Dedifferentiated amniotic fluid mesenchymal stem cell (primary cell): ENCODE results near the gene ANKRD44.

Experiments used
- DNase-seq: peaks from one replicate; pipeline ENCODE4 v3.0.0-alpha.2; 2016; ENCODE audit errors: extremely low spot score

Gene ANKRD44

DNA sequence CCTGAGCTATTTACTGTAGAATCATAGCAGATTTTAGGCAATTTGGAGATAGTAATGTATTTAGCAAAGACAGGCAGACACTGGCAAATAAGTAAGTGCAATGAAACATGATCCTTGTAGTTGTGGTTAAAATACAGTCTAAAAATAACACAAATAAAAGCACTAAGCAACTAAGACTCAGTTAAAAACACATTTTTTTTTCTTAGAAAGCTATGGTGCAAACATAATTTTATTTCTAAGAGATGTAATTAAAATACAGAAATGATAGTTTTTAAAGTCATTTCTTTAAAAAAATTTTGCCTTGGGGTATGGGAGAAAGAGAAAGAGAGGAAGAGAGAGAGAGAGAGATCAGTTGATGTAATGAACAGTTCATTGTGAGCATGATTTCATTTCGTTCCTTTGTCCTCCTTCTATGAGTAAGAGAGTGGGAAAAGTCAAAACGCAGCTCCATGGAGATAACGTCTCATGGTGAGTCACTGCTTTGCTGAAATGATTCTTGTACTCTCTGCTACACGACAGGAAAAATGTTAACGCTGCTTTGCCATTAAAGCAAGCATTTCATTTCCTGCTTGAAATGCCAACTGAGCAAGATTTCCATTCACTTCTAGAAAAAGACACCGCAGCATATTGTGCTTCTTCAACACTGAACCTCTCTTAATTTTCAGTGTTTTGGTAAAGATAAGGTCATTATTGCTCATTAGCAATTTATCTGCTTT lies 322.8 kb downstream of the ANKRD44 start:
- peak; percentile 97 for DNase-seq

DNA sequence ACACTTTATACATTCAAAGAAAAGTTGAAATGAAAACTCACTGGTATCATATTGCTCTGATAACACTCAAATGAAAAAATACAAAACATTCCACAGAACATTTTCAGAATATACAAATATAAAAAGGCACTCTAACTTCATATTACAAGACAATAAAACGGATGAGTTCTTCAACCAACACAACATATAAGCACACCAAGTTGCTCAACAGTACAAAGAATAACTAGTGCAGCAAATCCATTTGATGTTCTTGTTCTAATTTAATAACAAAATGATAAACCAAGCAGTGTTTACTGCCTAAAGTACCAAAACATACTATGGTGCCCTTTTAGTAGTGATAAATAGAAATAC lies 323.3 kb downstream of the ANKRD44 start:
- DNase-seq: no peak

DNA sequence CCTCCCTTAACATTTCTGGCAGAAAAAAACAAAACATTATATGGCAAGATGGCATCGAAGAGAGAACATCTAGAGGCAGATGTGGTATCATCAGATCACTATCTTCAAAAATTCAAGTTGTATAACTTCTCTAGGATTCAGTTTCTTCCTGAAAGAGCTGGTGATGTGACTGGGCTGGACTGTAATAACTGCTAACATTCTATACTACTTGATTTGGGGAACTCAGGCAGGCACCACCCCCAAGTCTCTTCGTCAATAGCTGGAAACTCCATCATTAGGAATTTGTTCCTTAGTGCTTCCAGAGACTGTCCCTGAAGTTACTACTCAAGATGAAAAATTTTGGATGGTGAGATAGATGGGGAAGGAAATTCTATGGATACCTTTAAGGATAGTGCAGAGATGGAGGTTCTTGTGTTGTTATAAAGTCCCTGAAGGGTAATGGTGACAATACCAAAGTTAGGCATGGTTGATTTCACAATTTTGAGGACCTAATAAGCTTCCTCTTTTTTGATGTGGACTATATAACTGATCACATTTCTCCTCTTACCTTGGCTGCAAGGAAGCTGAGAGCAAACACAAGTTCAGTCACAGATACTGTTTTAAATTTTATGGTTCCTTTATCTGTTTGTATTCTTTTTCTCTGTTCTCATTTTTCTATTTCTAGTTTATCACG lies 324.9 kb downstream of the ANKRD44 start:
- DNase-seq: no peak

DNA sequence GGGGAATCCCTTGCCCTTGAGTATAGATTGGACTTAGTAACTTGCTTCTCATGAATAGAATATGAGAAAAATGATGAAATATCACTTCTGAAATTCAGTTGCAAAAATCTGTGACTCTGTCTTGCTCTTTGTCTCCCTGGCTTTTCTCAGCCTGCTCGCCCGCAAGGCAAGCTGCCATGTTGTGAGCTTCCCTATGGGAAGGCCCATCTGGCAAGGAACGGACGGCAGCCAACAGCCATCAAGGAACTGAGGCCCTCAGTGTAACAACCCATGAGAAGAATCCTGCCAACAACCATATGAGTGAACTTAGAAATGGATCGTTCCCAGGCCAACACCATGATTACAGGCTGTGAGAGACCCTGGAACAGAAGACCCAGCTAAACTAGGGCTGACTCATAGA lies 325.7 kb downstream of the ANKRD44 start:
- no peak for DNase-seq

DNA sequence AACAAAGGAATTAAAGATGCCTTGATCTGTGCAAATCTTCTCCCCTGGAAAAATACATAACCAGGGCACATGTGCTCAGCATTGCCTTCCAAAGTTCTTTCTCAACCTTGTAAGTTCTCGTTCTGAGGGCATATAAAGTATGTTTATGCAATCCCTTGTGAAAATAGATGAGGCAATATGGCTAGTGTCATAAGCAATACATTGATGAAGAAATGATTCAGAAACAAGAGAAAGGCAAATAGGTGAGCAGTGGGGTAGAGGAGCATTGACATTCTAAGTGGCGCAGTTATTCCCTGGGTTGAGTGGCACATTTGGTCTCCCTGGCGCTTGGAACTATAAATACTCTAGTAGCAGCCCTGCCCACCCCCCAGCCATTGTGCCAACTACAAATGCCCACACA lies 326.6 kb downstream of the ANKRD44 start:
- peak; percentile 43 for DNase-seq

DNA sequence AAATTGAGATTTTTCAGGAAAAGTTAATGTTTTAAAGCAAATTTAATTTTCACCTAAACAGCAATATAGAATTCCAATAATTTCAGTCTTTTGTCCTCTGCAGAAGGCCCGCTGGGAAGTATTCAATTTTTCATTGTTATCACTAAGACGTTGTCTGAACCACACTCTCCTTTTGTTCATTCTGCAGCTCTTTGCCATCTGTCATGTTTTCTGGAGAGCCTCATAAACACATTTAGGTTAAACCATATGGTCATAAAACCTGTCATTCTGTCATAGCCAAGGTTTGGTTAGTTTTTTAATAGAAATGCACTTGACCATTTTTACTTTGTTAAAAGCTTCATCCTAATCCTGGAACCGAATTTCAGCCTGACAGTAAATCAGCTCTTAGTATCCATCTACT lies 330.1 kb downstream of the ANKRD44 start:
- DNase-seq: no peak

DNA sequence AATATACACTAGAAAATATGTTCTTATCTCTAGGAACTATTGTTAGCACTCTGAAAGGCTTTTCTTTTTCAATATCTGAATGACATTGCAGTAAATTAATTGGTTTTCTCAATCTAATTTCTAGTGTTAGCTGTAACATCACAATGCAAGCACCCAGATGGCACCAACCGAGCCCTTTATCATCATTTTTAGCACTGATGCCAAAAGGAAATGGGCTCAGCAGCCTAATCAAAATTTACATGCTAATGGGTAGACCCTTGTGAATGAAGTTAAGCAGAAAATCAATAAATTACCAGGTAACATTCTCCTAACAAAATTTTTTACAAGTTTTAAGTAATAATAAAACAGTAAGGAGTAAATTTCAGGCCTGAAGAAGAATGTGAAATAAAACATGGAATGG lies 330.6 kb downstream of the ANKRD44 start:
- DNase-seq: no peak

DNA sequence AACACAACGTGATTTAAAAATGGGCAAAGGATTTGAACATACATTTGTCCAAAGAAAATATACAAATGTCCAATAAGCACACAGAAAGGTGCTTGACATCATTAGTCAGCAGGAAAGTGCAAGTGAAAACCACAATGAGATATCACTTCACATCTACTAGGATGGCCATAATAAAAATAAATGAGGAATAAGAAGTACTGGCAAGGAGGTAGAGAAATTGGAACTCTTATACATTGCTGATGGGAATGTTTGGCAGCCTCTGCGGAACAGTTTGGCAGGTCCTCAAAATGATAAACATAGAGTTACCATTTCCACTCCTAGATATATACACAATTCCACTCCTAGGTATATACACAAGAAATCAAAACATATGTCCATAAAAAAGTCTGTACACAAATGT lies 333.1 kb downstream of the ANKRD44 start:
- DNase-seq: no peak

DNA sequence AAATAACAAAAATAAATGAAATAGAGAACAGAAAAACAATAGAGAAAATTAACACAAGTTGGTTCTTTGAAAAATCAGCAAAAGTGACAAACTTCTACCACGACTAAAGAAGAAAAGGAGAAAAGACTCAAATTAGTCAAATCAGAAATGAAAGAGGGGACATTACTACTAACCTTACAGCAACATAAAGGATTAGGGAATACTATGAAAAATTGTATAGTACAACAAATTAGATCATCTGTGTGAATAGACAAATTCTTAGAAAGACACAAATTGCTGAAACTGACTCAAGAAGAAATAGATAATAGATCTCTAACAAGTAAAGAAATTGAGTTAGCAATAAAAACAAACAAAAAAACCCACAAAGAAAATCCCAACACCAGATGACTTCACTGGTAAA lies 335.6 kb downstream of the ANKRD44 start:
- DNase-seq: no peak

DNA sequence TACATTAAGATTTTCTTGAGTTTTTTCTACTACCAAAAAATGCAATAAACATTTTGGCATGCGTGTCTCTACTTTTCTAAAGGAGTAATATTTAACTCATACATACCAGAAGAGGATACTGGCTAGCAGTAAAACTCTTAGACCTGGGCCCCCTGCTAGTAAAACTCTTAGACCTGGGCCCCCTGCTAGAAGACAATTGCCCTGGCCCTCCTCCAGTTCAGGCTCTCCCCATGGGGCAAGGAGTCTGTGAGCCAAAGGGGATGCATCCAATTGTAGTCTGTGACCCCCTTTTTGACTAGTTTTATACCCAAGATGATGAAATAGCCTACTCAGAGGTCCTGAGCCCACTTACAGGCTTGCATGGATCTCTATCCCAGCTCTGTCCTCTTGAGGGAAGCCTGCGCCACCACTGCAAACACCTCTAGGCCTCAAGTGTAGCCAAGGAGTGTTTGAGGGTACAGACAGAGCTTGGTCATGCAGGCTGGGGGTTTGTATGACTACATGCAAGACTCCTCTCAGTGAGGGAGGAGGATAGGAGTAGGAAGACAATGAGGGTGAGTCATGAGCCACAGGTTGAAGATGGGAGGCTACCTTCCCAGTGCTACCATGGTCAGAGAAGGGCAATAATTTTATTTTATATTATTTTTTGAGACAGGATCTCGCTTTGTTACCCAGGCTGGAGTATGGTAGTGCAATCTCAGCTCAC lies 338.9 kb downstream of the ANKRD44 start:
- DNase-seq: no peak

DNA sequence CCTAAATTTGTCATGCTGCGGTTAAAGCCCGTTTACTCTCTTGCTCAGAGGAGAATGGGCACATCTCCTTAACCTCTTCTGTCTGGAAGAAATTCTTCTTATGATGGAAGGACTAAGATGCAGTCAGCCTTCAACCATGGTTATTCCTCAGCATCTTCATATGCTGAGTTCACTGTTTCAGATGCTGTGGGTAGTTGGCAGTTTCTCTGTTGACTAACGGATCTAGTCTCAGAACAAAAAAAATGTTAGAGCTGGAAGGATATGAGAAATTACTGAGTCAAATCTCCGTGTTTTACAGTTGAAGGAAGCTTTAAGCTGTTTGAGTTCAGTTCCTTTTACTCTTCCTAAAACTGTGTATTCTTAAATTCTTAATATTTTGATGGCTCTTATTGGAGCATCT lies 340.5 kb downstream of the ANKRD44 start:
- DNase-seq: no peak

DNA sequence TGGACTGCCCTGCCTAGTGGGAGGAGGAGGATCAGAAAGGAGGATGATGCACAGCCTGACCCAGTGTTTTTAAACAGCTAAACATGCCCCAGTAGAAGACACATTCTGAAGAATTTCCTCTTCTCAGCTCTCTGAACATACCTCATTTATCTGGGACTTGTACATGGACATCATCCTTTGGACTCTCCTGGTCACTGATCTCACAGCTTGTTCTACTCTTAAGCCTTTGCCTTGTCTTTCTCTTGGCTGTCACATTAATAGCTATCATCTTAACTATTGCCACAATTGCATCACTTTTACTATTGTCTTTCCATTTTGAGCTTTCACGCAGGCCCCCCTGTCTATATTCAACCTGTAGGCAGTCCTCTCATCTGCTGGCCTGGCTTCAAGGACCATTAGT lies 342.1 kb downstream of the ANKRD44 start:
- DNase-seq: no peak

DNA sequence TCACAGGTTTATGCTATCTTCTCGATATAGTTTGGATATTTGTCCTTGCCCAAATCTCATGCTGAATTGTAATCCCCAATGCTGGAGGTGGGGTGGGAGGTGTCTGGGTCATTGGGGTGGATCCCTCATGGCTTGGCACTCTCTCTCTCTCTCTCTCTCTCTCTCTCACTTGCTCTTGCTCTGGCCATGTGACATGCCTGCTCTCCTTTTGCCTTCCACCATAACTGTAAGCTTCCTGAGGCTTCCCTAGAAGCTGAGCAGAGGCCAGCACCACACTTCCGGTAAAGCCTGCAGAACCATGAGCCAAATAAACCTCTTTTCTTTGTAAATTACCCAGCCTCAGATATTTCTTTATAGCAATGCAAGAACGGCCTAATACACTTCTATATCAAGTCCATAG lies 342.8 kb downstream of the ANKRD44 start:
- no peak for DNase-seq

DNA sequence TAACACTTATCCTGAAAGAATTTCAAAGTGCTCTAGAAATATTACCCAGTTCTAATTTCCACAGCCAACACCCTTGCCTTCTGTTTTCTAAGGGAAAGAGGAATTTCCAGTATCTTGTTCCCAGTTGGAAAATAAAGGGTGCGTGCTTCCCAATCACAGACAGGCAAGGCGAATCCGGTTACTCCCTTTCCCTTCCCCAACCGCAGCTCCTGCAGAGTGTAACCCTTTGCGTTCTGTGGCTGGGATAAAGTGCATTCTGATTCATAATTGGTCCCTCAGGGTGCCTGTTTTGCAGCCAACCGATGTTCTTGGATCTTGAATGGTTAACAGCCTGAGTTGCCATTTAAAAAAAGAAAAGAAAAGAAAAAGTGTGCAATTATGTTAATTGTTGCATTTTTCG lies 343.5 kb downstream of the ANKRD44 start:
- peak; percentile 26 for DNase-seq

DNA sequence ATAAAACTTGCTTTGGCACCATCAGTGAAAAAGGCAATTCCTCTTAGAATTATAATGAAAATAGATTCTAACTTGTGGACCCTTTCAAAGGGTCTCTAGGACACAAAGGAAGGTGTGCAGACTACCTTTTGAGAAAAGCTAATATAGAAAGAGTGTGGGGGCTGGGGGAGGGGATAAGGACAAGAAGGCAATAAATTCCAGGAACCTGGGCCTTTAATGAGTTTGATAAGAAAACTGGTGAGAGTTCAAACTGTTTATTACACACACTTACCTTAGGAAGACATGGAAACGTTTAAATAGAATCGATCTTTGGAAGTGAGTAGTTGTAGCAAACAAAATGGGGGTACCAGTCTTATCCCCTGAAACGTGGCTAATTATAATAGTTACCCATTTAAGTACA lies 344.5 kb downstream of the ANKRD44 start:
- no peak for DNase-seq

DNA sequence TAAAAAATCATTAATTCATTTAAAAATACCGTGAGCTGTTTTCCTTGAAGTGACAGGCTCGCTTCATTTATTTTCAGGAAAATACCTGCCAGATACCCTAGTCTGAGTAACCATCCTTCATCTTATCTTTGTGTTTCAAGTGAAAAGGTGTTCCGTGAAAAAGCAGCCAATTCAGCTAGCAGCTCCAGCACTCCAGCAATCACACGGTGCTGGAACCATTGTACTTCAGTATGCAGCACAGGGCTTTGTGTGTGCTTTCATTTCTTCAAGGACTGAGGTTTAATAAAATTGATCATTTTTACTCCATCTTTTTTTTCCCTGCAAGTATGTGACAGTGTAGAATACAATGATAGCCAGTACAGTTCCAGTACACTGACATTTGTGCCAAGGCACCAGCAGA lies 344.9 kb downstream of the ANKRD44 start:
- no peak for DNase-seq

DNA sequence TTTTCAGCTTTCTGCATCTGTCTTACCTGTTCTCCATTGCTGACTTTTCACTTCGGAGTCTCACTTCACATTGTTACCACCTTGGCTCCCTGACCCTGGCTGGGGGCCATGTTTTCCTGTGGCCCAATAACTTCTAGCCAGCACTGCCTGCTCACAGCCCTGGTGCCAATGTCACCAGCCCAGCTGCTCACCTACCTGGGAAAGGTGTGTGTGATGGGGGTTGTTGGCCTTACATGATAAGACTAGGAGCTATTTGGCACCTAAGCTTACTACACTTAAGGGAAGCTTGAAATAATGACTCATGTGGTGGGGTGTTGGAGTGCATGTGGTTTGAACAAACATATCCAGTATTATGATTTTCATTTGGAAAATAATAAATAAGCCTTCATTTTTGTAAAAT lies 346.6 kb downstream of the ANKRD44 start:
- DNase-seq: no peak

DNA sequence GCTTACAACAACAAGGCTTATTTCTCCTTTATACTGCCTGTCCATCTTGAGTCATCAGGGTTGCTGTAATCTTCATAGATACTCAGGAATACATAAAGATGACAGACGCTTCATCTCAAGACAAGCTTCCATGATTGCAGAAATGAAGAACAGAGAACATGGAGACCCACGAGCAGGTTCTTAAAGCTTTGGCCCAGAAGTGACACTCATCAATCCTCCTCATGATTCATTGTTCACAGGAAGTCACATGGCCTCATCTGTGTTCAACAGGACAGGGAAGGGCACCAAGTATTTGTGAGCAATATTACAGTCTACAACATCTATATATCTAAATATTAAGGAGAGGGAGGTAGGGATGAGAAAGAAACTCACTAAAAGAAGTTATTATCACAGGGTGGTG lies 347.5 kb downstream of the ANKRD44 start:
- no peak for DNase-seq

DNA sequence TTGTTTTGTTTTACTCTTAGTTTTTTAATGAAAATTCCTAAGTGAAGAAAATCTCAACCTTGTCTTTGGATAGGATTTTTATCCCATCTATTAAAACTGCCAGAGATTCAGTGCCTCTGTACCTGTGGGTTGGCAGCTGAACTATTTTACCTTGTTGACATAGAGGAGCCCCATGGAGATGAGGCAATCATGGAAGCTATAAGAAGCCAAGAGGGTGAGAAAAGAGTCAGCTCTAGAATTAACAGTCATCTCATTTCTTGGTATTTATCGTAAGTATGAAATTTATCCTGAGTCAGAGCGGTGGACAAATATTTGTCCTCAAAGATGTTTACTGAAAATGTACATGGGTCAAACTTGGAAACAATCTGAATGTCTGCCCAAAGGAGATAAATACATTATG lies 348.3 kb downstream of the ANKRD44 start:
- no peak for DNase-seq

DNA sequence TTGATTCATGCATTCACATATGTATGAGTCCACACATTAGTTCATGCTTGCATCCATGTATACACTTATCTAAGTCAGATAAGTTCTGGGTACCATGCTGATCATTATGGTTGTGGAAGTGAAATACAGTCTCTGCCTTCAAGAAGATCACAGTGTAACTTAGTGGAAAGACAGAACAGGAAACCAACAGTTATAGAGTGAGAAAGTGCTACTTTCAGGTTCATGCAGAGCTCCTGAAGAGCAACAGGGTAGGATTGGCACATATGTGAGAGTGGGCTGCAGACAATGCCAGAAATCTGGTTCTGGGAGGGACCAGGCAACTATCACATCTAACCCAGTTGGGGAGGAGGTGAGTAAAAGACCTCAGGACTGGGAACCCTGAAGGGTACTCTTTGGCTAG lies 348.7 kb downstream of the ANKRD44 start:
- no peak for DNase-seq

DNA sequence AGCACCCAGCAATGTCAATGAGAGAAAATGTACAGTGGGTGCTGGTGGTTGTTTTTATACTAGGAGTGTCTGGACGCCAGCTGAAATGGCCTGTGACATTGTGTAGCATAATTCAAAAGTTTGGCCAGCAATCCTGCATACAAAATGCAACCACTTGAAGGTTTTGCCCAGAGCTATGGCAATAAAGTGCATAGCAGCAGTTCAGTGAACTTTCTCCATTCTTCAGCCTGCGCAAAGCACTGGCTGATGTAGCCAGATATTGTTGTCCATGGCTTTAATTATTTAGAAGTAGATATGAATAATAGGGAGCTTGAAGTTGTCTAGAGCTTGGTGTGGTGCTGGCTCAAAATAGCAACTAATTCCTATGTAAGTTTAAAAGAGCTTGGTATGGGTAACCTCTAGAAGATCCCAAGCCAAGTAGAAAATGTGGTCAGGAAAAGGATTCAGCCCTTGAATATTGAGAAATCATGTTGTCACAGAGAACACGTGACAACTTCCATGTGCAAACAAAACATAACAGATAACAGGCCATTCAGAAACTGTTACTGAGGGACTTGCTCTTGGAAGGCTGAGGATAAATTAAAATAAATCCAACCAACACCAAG lies 350.7 kb downstream of the ANKRD44 start:
- DNase-seq: no peak

DNA sequence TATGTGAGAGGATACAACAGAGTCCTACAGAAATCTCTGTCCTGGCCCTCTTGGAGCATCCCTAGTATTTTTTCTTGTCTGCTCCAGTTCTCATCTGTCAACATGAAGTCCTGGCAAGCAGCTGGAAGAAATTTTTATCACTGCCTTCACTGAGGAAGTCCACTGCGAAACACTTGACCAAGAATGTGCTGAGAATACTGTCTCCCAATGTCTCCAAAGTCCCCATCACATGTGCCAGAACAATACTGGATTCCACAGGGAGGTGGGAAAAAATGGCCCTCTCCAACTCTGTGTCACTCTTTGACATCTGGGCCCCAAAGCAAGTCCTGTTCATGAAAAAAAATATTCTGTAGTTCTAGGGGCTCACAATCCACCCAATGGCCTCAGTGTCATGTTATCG lies 351.3 kb downstream of the ANKRD44 start:
- no peak for DNase-seq
